Ovary (tissue), 3 donors: ENCODE data around the gene GALNTL6.

Experiments
- EP300 ChIP-seq: sonication (generic); formaldehyde crosslinking; IDR thresholded peaks from one replicate; pipeline ENCODE4 v1.6.1; 2017; ENCODE audit warnings: antibody characterized with exemption
- POLR2A ChIP-seq: fragments of 450-650 bp; IDR thresholded peaks from one replicate; pipeline ENCODE4 v1.6.1; 2017; ENCODE audit warnings: antibody characterized with exemption, mild to moderate bottlenecking, moderate library complexity
- TF ChIP-seq, protein P1 (sequence below), 3 donors: fragments of 450-650 bp in 2 of 3; fragments of 200-600 bp in 1 of 3; IDR thresholded peaks; one replicate each; pipeline versions ENCODE4 v1.5.1 to v1.8.0; 2016 to 2022; ENCODE audit warnings: antibody characterized with exemption in 3 of 3, mild to moderate bottlenecking in 1 of 3
- donor health status: DM: no; HTN: no; CAD: no.

DNA sequence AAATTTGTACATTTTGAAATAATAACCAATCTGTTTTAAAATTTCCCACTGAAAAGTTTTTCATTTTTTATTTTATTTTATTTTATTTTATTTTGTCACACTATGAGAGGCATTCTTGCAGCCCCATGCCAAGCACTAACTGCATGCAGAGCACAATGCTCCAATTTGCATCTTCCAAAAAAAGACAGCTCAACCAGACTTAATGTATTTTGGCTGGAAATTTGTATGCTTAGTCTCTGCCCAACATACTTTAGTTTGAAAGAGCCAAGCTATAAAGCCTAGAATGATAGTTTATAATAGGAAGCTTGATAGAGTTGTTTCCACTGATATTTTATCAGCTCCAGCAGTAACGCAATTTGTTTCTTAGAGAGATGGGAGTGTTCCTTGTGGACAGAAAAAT lies 235.5 kb downstream of the GALNTL6 start:
- TF ChIP-seq, protein P1, sequence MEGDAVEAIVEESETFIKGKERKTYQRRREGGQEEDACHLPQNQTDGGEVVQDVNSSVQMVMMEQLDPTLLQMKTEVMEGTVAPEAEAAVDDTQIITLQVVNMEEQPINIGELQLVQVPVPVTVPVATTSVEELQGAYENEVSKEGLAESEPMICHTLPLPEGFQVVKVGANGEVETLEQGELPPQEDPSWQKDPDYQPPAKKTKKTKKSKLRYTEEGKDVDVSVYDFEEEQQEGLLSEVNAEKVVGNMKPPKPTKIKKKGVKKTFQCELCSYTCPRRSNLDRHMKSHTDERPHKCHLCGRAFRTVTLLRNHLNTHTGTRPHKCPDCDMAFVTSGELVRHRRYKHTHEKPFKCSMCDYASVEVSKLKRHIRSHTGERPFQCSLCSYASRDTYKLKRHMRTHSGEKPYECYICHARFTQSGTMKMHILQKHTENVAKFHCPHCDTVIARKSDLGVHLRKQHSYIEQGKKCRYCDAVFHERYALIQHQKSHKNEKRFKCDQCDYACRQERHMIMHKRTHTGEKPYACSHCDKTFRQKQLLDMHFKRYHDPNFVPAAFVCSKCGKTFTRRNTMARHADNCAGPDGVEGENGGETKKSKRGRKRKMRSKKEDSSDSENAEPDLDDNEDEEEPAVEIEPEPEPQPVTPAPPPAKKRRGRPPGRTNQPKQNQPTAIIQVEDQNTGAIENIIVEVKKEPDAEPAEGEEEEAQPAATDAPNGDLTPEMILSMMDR (IDR thresholded peaks at IDR 0.05) = no peak
- TF ChIP-seq POLR2A (no peak), EP300 (no peak)
